HEK293T (cell line): Measurements from ENCODE around the gene ZNF483.

Experiments
- ARNT ChIP-seq: fragments of 450-650 bp; IDR thresholded peaks from 2 replicates; pipeline ENCODE4 v1.6.1; 2017; ENCODE audit warnings: mild to moderate bottlenecking
- BHLHE40 ChIP-seq: fragments of 450-650 bp; IDR thresholded peaks from 2 replicates; pipeline ENCODE4 v1.6.1; 2016; ENCODE audit warnings: mild to moderate bottlenecking, moderate library complexity, borderline replicate concordance
- ELF4 ChIP-seq: fragments of 450-650 bp; IDR thresholded peaks from 2 replicates; pipeline ENCODE4 v1.6.1; 2017; ENCODE audit warnings: antibody characterized with exemption
- FOXM1 ChIP-seq: fragments of 450-650 bp; IDR thresholded peaks from 2 replicates; pipeline ENCODE4 v1.6.1; 2017; ENCODE audit warnings: mild to moderate bottlenecking, borderline replicate concordance
- LEF1 ChIP-seq: fragments of 450-650 bp; IDR thresholded peaks from 2 replicates; pipeline ENCODE4 v1.6.1; 2017; ENCODE audit warnings: mild to moderate bottlenecking, borderline replicate concordance
- NFRKB ChIP-seq: fragments of 450-650 bp; IDR thresholded peaks from 2 replicates; pipeline ENCODE4 v1.6.1; 2016; ENCODE audit warnings: mild to moderate bottlenecking, moderate library complexity
- SUZ12 ChIP-seq: fragments of 450-650 bp; IDR thresholded peaks from 2 replicates; pipeline ENCODE4 v1.6.1; 2016; ENCODE audit warnings: mild to moderate bottlenecking
- TARDBP ChIP-seq: fragments of 450-650 bp; IDR thresholded peaks from 2 replicates; pipeline ENCODE4 v1.6.1; 2016
- TF ChIP-seq, protein P1 (sequence below): fragments of 450-650 bp; IDR thresholded peaks from 2 replicates; pipeline ENCODE4 v1.6.1; 2016

DNA sequence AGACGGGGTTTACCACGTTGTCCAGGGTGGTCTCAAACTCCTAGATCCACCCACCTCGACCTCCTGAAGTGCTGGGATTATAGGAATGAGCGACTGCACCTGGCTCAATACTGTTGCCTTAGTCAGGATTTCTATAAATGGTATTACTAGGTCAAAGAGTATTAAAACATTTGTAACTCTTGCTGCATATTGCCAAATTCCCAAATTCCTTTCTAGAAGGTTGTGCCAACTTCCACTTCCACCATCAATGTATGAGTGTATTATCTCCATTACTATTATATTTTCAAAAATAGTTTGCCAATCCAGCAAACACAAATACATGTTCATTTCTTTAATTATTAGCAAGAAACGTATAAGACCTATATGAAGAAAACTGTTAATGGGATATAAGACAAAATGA is 63.9 kb downstream of the ZNF483 start:
- TF ChIP-seq ARNT (no peak), TARDBP (no peak), BHLHE40 (no peak), SUZ12 (no peak), FOXM1 (no peak), NFRKB (no peak), LEF1 (no peak), ELF4 (no peak)
- TF ChIP-seq, protein P1, sequence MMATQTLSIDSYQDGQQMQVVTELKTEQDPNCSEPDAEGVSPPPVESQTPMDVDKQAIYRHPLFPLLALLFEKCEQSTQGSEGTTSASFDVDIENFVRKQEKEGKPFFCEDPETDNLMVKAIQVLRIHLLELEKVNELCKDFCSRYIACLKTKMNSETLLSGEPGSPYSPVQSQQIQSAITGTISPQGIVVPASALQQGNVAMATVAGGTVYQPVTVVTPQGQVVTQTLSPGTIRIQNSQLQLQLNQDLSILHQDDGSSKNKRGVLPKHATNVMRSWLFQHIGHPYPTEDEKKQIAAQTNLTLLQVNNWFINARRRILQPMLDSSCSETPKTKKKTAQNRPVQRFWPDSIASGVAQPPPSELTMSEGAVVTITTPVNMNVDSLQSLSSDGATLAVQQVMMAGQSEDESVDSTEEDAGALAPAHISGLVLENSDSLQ = no peak
